Astrocyte (in vitro differentiated cells and primary cell): ENCODE measurements around the gene MAST2. TPM values are rescaled to one million over a fixed set of nuclear protein-coding genes. Genes with fewer than 3 reads are reported as not detected.

ENCODE experiments used
- DNase-seq: peaks from one replicate; pipeline ENCODE4 v3.0.0-alpha.2; 2010; ENCODE audit warnings: low read depth
- FAIRE-seq: peaks from 2 replicates; lab custom pipeline; 2011; peaks lifted over from hg19 to GRCh38; lab: Jason Lieb, UNC
- H2AFZ ChIP-seq: 2 replicates; pipeline ENCODE4 v1.6.0; 2012; ENCODE audit warnings: low read depth, low read length, inconsistent platforms
- H3K27ac ChIP-seq: 2 replicates; pipeline ENCODE4 v1.5.1; 2011; ENCODE audit warnings: low read depth, low read length, inconsistent platforms
- H3K27me3 ChIP-seq: 2 replicates; pipeline ENCODE4 v1.6.0; 2011; ENCODE audit warnings: low read length, inconsistent platforms; ENCODE audit not compliant: insufficient read depth
- H3K36me3 ChIP-seq: 2 replicates; pipeline ENCODE4 v1.5.1; 2011; ENCODE audit warnings: low read length, inconsistent platforms; ENCODE audit not compliant: insufficient read depth
- H3K4me1 ChIP-seq: 2 replicates; pipeline ENCODE4 v1.5.1; 2011; ENCODE audit warnings: low read length, inconsistent platforms; ENCODE audit not compliant: insufficient read depth
- H3K4me2 ChIP-seq: 2 replicates; pipeline ENCODE4 v1.6.0; 2012; ENCODE audit warnings: low read length, inconsistent platforms
- H3K4me3 ChIP-seq: 2 replicates; pipeline ENCODE4 v1.5.1; 2011; ENCODE audit warnings: low read depth, mild to moderate bottlenecking, low read length, inconsistent platforms; ENCODE audit not compliant: insufficient read depth
- H3K79me2 ChIP-seq: 2 replicates; pipeline ENCODE4 v1.6.0; 2012; ENCODE audit warnings: mild to moderate bottlenecking, low read length, inconsistent platforms; ENCODE audit not compliant: insufficient read depth
- H3K9ac ChIP-seq: 2 replicates; pipeline ENCODE4 v1.6.0; 2012; ENCODE audit warnings: mild to moderate bottlenecking, low read length, inconsistent platforms
- H3K9me3 ChIP-seq: 2 replicates; pipeline ENCODE4 v1.5.1; 2012; ENCODE audit warnings: low read depth, mild to moderate bottlenecking, low read length, inconsistent platforms; ENCODE audit not compliant: insufficient read depth
- H4K20me1 ChIP-seq: 2 replicates; pipeline ENCODE4 v1.6.0; 2012; ENCODE audit warnings: low read length, inconsistent platforms; ENCODE audit not compliant: insufficient read depth
- H3K27ac Mint-ChIP-seq: one replicate; pipeline ENCODE4 v1.8.0; 2021; ENCODE audit warnings: mild to moderate bottlenecking, mixed read lengths; ENCODE audit not compliant: unreplicated experiment
- H3K27me3 Mint-ChIP-seq: one replicate; pipeline ENCODE4 v1.8.0; 2021; ENCODE audit warnings: low read depth, mixed read lengths; ENCODE audit not compliant: unreplicated experiment
- H3K36me3 Mint-ChIP-seq: one replicate; pipeline ENCODE4 v1.8.0; 2021; ENCODE audit warnings: low read depth, mixed read lengths; ENCODE audit not compliant: unreplicated experiment
- H3K4me1 Mint-ChIP-seq: one replicate; pipeline ENCODE4 v1.8.0; 2021; ENCODE audit warnings: low read depth, mixed read lengths; ENCODE audit not compliant: unreplicated experiment
- H3K4me3 Mint-ChIP-seq: one replicate; pipeline ENCODE4 v1.8.0; 2021; ENCODE audit warnings: mild to moderate bottlenecking, moderate library complexity, mixed read lengths; ENCODE audit not compliant: unreplicated experiment
- H3K9me3 Mint-ChIP-seq: one replicate; pipeline ENCODE4 v1.8.0; 2021; ENCODE audit warnings: mild to moderate bottlenecking, mixed read lengths; ENCODE audit not compliant: unreplicated experiment
- CTCF ChIP-seq: IDR thresholded peaks from 2 replicates; pipeline ENCODE4 v1.5.1; 2011; ENCODE audit warnings: low read depth, mild to moderate bottlenecking, inconsistent platforms, low read length, moderate library complexity; ENCODE audit not compliant: insufficient read depth
- EZH2 ChIP-seq: IDR thresholded peaks from 2 replicates; pipeline ENCODE4 v1.6.1; 2012; ENCODE audit warnings: mild to moderate bottlenecking, low read length, inconsistent platforms; ENCODE audit not compliant: insufficient read depth
- total RNA-seq: library from RNA; stranded (reverse); gene quantifications from 2 replicates; pipeline ENCODE4 v1.2.1, GENCODE V29; 2021

MAST2 gene
- total RNA-seq, 1 donor from 2014 or later: 41.0 TPM

GRCh38 chr1:46080257-46080656, 276.8 kb downstream of the MAST2 start:
- peaks cover 7% of the 10 kb centered on the region for H3K36me3 Mint-ChIP-seq
- Histone ChIP-seq H4K20me1 (peaks cover 21% of the 10 kb centered on the region), H3K9me3 (no peaks in the 10 kb centered on the region), H3K4me2 (no peak overlapping the region), H3K9ac (no peak overlapping the region), H3K79me2 (peaks cover 25% of the 10 kb centered on the region), H3K4me1 (peaks cover 9% of the 10 kb centered on the region), H2AFZ (no peak overlapping the region), H3K27me3 (no peaks in the 10 kb centered on the region), H3K36me3 (no peaks in the 10 kb centered on the region), H3K4me3 (no peak overlapping the region), H3K27ac (no peak overlapping the region)
- DNase-seq (no peak), FAIRE-seq (no peak)
- peaks cover 17% of the 10 kb centered on the region for H3K4me1 Mint-ChIP-seq
- TF ChIP-seq EZH2 (no peak), CTCF (no peak)
- H3K9me3 Mint-ChIP-seq: no peaks in the 10 kb centered on the region
- no peak overlapping the region for H3K27ac Mint-ChIP-seq
- H3K27me3 Mint-ChIP-seq: no peaks in the 10 kb centered on the region
- H3K4me3 Mint-ChIP-seq: no peak overlapping the region

GRCh38 chr1:46081206-46081605, 277.8 kb downstream of the MAST2 start:
- Mint-ChIP-seq H3K36me3 (peaks cover under 1% of the 10 kb centered on the region), H3K4me1 (peaks cover 23% of the 10 kb centered on the region), H3K27me3 (no peaks in the 10 kb centered on the region), H3K9me3 (no peaks in the 10 kb centered on the region), H3K27ac (no peak overlapping the region), H3K4me3 (peak overlapping the region; percentile 27)
- FAIRE-seq (no peak), DNase-seq (no peak)
- TF ChIP-seq EZH2: no peak
- TF ChIP-seq CTCF: no peak
- Histone ChIP-seq H3K79me2 (peaks cover 35% of the 10 kb centered on the region), H2AFZ (no peak overlapping the region), H4K20me1 (peaks cover 30% of the 10 kb centered on the region), H3K9me3 (no peaks in the 10 kb centered on the region), H3K4me2 (no peak overlapping the region), H3K4me3 (no peak overlapping the region), H3K9ac (no peak overlapping the region), H3K4me1 (peaks cover 10% of the 10 kb centered on the region), H3K36me3 (no peaks in the 10 kb centered on the region), H3K27ac (no peak overlapping the region), H3K27me3 (no peaks in the 10 kb centered on the region)

GRCh38 chr1:46081619-46082018, 278.2 kb downstream of the MAST2 start:
- no peaks in the 10 kb centered on the region for H3K9me3 Mint-ChIP-seq
- Histone ChIP-seq H3K9me3 (no peaks in the 10 kb centered on the region), H3K36me3 (no peaks in the 10 kb centered on the region), H2AFZ (no peak overlapping the region), H3K4me2 (no peak overlapping the region), H3K79me2 (peaks cover 39% of the 10 kb centered on the region), H4K20me1 (peaks cover 34% of the 10 kb centered on the region), H3K4me3 (no peak overlapping the region), H3K4me1 (peaks cover 12% of the 10 kb centered on the region), H3K27me3 (no peaks in the 10 kb centered on the region), H3K9ac (no peak overlapping the region), H3K27ac (no peak overlapping the region)
- H3K4me1 Mint-ChIP-seq: peaks cover 26% of the 10 kb centered on the region
- H3K36me3 Mint-ChIP-seq: no peaks in the 10 kb centered on the region
- peak overlapping the region; percentile 27 for H3K4me3 Mint-ChIP-seq
- DNase-seq (no peak), FAIRE-seq (no peak)
- TF ChIP-seq EZH2 (no peak), CTCF (no peak)
- no peak overlapping the region for H3K27ac Mint-ChIP-seq
- no peaks in the 10 kb centered on the region for H3K27me3 Mint-ChIP-seq
